Measurements from ENCODE around the gene IL3RA. TPM values are rescaled to one million over a fixed set of nuclear protein-coding genes. Genes with fewer than 3 reads are reported as not detected.
"Not testable (repeated sequence)": the region's sequence is repeated elsewhere in the genome, so short reads cannot be mapped to it uniquely, and the experiment has no call there.

Gene IL3RA
- total RNA-seq, 1 donor from 2014 or later, result 6.4 TPM

GRCh38 chrX:1361910-1362309 lies 25.3 kb downstream of the IL3RA start:
- intact Hi-C loops (cut with DNase I), result no loop called here
- DNase-seq, result no peak
- ATAC-seq (ENCODE audit: poor library complexity), result no peak

GRCh38 chrX:1366363-1366762 lies 29.8 kb downstream of the IL3RA start:
- DNase-seq; intact Hi-C loops (cut with DNase I); ATAC-seq (ENCODE audit: poor library complexity): not testable (repeated sequence)

- ATAC-seq (ENCODE audit: poor library complexity) (no peak), DNase-seq (no peak)
- intact Hi-C loops (cut with DNase I), result no loop called here
Observed at GRCh38 chrX:1368385-1368698, 31.8 kb downstream of the IL3RA start.

- intact Hi-C loops (cut with DNase I), result no loop called here
- ATAC-seq (ENCODE audit: poor library complexity) (no peak), DNase-seq (no peak)
Observed at GRCh38 chrX:1378306-1378759, 41.7 kb downstream of the IL3RA start.

- ATAC-seq (ENCODE audit: poor library complexity), result no peak
- peak; percentile 41 for DNase-seq
- intact Hi-C loops (cut with DNase I), result no loop called here
Observed at GRCh38 chrX:1380672-1381233, 44.2 kb downstream of the IL3RA start.

- peak; percentile 33 for DNase-seq
- ATAC-seq (ENCODE audit: poor library complexity), result peak; percentile 3
- intact Hi-C loops (cut with DNase I), result no loop called here
Observed at GRCh38 chrX:1384658-1385252, 48.2 kb downstream of the IL3RA start.

- ATAC-seq (ENCODE audit: poor library complexity) (peak; percentile 1), DNase-seq (no peak)
- intact Hi-C loops (cut with DNase I), result no loop called here
Observed at GRCh38 chrX:1385253-1386223, 49.0 kb downstream of the IL3RA start.

- intact Hi-C loops (cut with DNase I), result no loop called here
- no peak for ATAC-seq (ENCODE audit: poor library complexity)
- peak; percentile 32 for DNase-seq
Observed at GRCh38 chrX:1386338-1387127, 49.9 kb downstream of the IL3RA start.

GRCh38 chrX:1387141-1387776 lies 50.7 kb downstream of the IL3RA start:
- intact Hi-C loops (cut with DNase I), result no loop called here
- DNase-seq, result peak; percentile 44
- ATAC-seq (ENCODE audit: poor library complexity), result no peak

GRCh38 chrX:1388651-1389050 lies 52.1 kb downstream of the IL3RA start:
- ATAC-seq (ENCODE audit: poor library complexity), result no peak
- intact Hi-C loops (cut with DNase I), result no loop called here
- peak; percentile 27 for DNase-seq

GRCh38 chrX:1389181-1389992 lies 52.8 kb downstream of the IL3RA start:
- peak; percentile 54 for DNase-seq
- ATAC-seq (ENCODE audit: poor library complexity), result no peak
- intact Hi-C loops (cut with DNase I), result no loop called here

- intact Hi-C loops (cut with DNase I), result loop anchor here (10.0 kb wide), 1 partner anchor 55 kb away; no protein-coding TSS in a partner anchor
- ATAC-seq (ENCODE audit: poor library complexity) (no peak), DNase-seq (no peak)
Observed at GRCh38 chrX:1389993-1390285, 53.4 kb downstream of the IL3RA start.

GRCh38 chrX:1390621-1391369 lies 54.2 kb downstream of the IL3RA start:
- ATAC-seq (ENCODE audit: poor library complexity), result no peak

GRCh38 chrX:1391370-1391706 lies 54.8 kb downstream of the IL3RA start:
- no peak for DNase-seq
- peak; percentile 74 for ATAC-seq (ENCODE audit: poor library complexity)
- intact Hi-C loops (cut with DNase I), result loop anchor here (10.0 kb wide), 1 partner anchor 53 kb away; no protein-coding TSS in a partner anchor

More at GRCh38 chrX:1390621-1391369, 54.2 kb downstream of the IL3RA start:
- intact Hi-C loops (cut with DNase I), result loop anchor here (10.0 kb wide), 1 partner anchor 54 kb away; no protein-coding TSS in a partner anchor
- peak; percentile 52 for DNase-seq

GRCh38 chrX:1391707-1392375 lies 55.3 kb downstream of the IL3RA start, which contains the start of gene SLC25A6:
SLC25A6 (minus strand) TSS chrX:1392113; CDS start chrX:1392009, 104 bp downstream.
- intact Hi-C loops (cut with DNase I), result loop anchor here (10.0 kb wide), 1 partner anchor 53 kb away; no protein-coding TSS in a partner anchor
- DNase-seq (peak; percentile 99), ATAC-seq (ENCODE audit: poor library complexity) (peak; percentile 93)

GRCh38 chrX:1392376-1393068 lies 55.9 kb downstream of the IL3RA start:
- intact Hi-C loops (cut with DNase I), result loop anchor here (10.0 kb wide), 1 partner anchor 52 kb away; no protein-coding TSS in a partner anchor
- DNase-seq (no peak), ATAC-seq (ENCODE audit: poor library complexity) (peak; percentile 63)
